Activated CD4-positive, alpha-beta T cell treated with anti-CD3 and anti-CD28 coated beads, Interleukin-2, amount 50 U/mL, for 16 hours (primary cell): Measurements from ENCODE around the gene RMDN2.

Experiments
- DNase-seq: peaks from one replicate; pipeline ENCODE4 v3.0.0-alpha.2; 2020

Gene RMDN2

GRCh38 chr2:38057651-38058410 is 132.7 kb downstream of the RMDN2 start:
- DNase-seq, result no peak

DNA sequence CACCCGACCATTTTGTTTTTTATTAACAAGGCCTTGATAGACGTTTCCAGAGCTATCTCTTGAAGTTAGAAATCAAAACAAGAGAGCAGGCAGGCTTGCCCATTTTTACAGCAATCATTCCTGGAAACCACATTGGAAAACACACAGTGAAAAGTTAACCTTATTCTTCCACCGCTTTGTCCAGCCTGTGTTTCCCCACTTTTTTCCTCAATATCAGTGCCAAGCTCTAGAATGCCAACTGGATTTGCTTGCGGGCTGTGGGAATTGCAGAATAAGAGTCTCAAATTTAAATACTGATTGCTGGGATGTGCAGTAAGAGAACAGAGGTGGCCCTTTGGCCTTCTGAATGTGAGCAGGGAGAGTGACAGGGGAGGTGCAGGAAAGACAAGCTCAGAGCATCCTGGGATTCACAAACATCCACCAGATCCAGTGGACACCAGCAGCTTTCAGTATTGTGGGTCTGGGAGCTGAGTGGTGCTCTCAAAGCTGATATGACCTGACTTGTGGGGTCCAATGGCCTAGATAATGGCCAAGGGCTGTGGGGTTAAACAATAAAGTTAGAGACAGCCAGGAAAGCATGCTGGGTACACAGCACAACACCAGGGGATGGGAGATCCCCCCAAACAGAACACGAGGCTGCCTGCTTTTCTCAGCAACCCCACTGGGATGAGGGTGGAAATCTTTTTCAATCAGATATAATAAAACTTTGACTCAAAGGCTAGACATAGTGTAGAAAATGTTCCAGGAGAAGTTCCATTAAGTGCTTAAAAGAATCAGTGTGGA is 135.3 kb downstream of the RMDN2 start:
- no peak for DNase-seq

DNA sequence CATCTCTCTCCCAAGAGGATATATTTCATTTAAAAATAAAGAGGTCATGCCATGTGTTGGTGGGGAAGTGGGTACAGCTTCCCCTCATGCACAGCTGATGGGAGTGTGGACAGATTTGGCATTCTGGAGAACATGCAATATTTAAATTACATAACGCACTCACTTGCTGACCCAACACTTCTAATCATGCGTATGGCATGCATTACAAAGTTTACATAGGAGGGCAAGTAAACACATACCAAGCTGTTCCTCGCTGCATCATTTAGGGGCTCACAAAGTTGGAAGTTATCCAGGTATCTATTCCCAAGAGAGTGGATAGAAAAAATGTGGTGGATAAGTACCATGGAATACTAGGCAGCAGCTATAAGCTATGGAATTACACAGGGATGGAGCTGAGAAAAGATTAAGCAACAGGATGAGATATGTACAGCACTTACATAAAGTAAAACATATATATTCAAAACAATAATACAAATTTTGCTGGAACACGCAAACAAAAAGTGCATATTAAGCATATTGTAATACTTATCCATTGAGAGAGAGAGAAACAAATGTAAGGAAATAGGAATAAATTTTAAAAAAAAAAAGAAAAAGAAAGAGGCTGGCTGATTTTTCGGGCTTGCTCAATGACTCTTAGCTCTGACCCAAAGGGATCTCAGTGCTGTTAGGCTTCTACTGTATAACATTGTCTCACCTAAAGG is 139.9 kb downstream of the RMDN2 start:
- DNase-seq, result no peak

GRCh38 chr2:38065502-38066135 is 140.5 kb downstream of the RMDN2 start:
- DNase-seq, result no peak

- DNase-seq, result no peak
These were observed 141.5 kb downstream of the RMDN2 start for GRCh38 chr2:38066421-38067115.
